Neural cell (in vitro differentiated cells): Measurements from ENCODE around the gene ADORA2B.

ENCODE experiments used
- EP300 ChIP-seq: fragments of 450-650 bp; conservative IDR thresholded peaks from 2 replicates; pipeline ENCODE4 v1.6.1; 2014; ENCODE audit warnings: antibody characterized with exemption, mild to moderate bottlenecking, moderate library complexity; ENCODE audit not compliant: poor library complexity, severe bottlenecking
- EZH2 ChIP-seq: fragments of 200-600, 300-800 bp; shearing (Covaris generic), sonication (generic); IDR thresholded peaks from 2 replicates; pipeline ENCODE4 v1.6.1; 2014; ENCODE audit warnings: antibody characterized with exemption, low read length, borderline replicate concordance, mild to moderate bottlenecking; ENCODE audit not compliant: insufficient read depth, poor library complexity, severe bottlenecking
- MXI1 ChIP-seq: fragments of 450-650 bp; conservative IDR thresholded peaks from 2 replicates; pipeline ENCODE4 v1.6.1; 2014; ENCODE audit warnings: antibody characterized with exemption, mild to moderate bottlenecking; ENCODE audit not compliant: poor library complexity, severe bottlenecking
- POLR2AphosphoS5 ChIP-seq: IDR thresholded peaks from 2 replicates; pipeline ENCODE4 v1.6.1; 2012
- RAD21 ChIP-seq: fragments of 450-650 bp; conservative IDR thresholded peaks from 2 replicates; pipeline ENCODE4 v1.6.1; 2014; ENCODE audit warnings: antibody characterized with exemption, mild to moderate bottlenecking, moderate library complexity
- TF ChIP-seq, protein P1 (sequence below): fragments of 450-650 bp; IDR thresholded peaks from 2 replicates; pipeline ENCODE4 v1.5.1; 2014; ENCODE audit warnings: antibody characterized with exemption, mild to moderate bottlenecking, moderate library complexity; ENCODE audit not compliant: poor library complexity, severe bottlenecking
- TF ChIP-seq, protein P2 (sequence below): IDR thresholded peaks from 2 replicates; pipeline ENCODE4 v1.6.1; 2012; ENCODE audit warnings: borderline replicate concordance

DNA sequence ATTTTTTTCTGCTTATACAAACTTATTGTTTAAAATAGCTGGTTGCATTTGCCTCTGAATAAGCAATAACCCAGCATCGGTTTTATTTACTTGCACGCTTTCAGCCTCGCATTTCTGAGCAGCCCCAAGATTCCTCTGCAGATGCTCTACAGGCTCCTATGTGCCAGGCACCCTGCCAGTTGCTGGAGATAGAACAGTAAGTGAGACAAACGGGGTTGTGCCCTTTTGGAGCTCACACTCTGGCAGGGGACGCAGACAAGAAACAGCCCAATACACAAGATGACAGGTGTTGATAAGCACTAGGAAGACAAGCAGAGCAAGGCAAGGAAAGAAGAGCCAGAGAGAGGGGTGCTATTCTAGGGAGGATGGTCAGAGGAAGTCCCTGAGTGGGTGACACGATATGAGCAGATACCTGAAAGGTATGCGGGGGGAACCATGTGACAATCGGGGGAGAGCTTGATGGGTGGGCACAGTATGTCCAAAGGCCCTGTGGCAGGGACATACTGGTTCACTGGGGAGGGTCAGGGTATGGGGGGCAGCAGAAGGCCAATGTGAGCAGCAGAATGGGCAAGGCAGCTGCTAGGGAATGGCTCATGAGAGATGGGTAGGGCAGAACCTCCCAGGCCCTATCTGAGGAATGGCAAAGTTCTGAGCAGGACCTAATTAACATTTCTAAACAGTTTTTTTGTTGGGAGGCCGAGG is 18.7 kb upstream of the ADORA2B start:
- no peak for TF ChIP-seq EZH2
- TF ChIP-seq, protein P1, sequence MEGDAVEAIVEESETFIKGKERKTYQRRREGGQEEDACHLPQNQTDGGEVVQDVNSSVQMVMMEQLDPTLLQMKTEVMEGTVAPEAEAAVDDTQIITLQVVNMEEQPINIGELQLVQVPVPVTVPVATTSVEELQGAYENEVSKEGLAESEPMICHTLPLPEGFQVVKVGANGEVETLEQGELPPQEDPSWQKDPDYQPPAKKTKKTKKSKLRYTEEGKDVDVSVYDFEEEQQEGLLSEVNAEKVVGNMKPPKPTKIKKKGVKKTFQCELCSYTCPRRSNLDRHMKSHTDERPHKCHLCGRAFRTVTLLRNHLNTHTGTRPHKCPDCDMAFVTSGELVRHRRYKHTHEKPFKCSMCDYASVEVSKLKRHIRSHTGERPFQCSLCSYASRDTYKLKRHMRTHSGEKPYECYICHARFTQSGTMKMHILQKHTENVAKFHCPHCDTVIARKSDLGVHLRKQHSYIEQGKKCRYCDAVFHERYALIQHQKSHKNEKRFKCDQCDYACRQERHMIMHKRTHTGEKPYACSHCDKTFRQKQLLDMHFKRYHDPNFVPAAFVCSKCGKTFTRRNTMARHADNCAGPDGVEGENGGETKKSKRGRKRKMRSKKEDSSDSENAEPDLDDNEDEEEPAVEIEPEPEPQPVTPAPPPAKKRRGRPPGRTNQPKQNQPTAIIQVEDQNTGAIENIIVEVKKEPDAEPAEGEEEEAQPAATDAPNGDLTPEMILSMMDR: no peak
- TF ChIP-seq MXI1: no peak
- no peak for TF ChIP-seq POLR2AphosphoS5
- TF ChIP-seq EP300: no peak
- TF ChIP-seq, protein P2, sequence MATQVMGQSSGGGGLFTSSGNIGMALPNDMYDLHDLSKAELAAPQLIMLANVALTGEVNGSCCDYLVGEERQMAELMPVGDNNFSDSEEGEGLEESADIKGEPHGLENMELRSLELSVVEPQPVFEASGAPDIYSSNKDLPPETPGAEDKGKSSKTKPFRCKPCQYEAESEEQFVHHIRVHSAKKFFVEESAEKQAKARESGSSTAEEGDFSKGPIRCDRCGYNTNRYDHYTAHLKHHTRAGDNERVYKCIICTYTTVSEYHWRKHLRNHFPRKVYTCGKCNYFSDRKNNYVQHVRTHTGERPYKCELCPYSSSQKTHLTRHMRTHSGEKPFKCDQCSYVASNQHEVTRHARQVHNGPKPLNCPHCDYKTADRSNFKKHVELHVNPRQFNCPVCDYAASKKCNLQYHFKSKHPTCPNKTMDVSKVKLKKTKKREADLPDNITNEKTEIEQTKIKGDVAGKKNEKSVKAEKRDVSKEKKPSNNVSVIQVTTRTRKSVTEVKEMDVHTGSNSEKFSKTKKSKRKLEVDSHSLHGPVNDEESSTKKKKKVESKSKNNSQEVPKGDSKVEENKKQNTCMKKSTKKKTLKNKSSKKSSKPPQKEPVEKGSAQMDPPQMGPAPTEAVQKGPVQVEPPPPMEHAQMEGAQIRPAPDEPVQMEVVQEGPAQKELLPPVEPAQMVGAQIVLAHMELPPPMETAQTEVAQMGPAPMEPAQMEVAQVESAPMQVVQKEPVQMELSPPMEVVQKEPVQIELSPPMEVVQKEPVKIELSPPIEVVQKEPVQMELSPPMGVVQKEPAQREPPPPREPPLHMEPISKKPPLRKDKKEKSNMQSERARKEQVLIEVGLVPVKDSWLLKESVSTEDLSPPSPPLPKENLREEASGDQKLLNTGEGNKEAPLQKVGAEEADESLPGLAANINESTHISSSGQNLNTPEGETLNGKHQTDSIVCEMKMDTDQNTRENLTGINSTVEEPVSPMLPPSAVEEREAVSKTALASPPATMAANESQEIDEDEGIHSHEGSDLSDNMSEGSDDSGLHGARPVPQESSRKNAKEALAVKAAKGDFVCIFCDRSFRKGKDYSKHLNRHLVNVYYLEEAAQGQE: no peak
- TF ChIP-seq RAD21: no peak
